Activated gamma-delta T cell (primary cell): ENCODE results near the gene SLC25A4.
"Not testable (repeated sequence)": the region's sequence is repeated elsewhere in the genome, so short reads cannot be mapped to it uniquely, and the experiment has no call there.

ENCODE experiments used
- DNase-seq: peaks from one replicate; lab custom pipeline; 2025; lab: John Stamatoyannopoulos, UW
- total RNA-seq, 2 donors: gene quantifications; one replicate each; lab custom pipeline; 2026; lab: John Stamatoyannopoulos, UW

The SLC25A4 gene
- total RNA-seq: 7.4 to 12.5 reads per million in 2 donors

DNA sequence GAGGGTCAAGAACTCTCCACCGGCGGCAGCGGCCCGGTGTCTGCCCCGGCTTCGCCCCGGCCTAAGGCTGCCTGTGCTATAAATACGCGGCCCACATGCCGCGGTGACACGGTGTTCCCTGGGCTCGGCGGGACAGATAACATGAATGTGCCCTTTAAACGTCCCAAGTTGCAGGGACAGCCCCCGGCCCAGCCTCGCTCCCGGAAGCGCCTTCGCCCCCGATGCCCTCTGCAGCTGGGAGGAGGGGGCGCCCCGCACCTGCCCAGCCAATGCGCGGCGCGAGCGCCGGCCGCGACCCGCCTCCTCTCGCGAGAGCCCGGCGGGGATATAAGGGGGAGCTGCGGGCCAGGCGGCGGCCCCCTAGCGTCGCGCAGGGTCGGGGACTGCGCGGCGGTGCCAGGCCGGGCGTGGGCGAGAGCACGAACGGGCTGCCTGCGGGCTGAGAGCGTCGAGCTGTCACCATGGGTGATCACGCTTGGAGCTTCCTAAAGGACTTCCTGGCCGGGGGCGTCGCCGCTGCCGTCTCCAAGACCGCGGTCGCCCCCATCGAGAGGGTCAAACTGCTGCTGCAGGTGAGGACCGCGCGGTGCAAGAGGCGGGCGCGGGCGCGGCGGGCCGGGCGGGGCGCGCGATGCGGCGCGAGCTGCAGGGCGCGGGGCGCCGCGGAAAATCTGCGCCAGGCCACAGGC lies at the start of gene SLC25A4:
Gene SLC25A4, plus strand, starts transcription at position 355 of the 689 bp plus-strand sequence. Its CDS starts 107 bp downstream, at position 462.
- peak; percentile 80 for DNase-seq

DNA sequence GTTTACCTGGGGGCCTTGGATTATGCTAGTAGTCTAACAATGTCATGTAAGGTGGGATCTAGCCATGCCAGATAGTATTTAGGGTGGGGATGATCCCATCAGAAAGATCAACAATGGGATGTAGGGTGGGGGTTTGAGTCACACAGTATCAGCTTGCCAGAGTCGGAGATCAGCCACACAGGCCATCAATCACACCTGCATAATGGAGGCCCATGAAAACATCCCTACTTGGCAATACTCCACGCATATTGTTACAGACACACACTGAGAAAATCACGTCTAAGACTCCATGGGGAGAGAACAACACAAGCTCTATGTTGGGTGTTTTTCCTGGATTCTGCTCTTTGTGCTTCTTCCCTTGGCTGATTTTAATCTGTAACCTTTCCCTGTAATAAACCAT lies 49.5 kb upstream of the SLC25A4 start:
- no peak for DNase-seq

DNA sequence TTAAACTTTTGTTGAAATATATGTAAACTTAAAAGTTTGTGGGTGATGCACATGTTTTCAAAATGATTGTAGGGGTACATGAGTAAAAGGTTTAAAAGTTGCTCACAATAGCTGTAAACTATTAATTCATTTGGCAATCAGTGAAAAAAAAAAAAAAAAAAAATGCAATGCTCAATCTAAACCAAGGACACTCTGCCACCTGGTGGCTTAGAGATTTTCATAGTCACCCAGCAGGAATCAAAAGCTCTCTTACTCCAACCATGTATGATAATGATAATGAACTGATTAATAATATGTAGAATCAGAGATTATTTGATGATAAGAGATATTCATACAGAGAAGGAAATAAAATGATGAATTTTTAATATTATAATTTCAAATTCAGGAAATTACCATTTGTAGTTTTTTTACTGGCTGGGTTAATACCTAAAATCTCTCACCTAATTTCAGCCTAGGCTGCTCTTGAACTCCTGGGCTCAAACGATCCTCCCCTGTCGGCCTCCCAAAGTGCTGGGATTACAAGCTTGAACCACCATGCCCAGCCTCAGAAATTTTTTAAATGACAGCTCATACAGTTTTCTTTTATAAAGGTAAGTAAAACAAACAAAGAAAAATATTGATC lies 46.9 kb upstream of the SLC25A4 start:
- no peak for DNase-seq

DNA sequence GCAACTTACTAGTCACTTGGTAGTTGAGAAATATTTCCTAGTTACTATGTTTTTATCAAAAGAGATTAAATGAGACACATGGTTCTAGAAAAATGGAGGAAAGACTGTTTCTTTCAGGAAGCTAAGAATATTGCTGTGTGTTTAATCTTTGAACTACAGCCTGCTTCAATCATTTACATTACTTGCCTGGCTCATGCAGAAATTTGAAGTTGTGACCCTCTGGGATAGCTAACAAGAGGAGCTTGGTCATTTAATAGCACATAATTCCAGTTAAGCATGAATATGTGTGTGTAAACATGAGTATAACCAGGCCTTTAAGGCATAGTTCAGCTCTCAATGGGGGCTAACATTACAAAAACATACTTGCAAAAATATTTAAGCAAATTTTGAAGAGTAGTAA lies 44.6 kb upstream of the SLC25A4 start:
- no peak for DNase-seq

DNA sequence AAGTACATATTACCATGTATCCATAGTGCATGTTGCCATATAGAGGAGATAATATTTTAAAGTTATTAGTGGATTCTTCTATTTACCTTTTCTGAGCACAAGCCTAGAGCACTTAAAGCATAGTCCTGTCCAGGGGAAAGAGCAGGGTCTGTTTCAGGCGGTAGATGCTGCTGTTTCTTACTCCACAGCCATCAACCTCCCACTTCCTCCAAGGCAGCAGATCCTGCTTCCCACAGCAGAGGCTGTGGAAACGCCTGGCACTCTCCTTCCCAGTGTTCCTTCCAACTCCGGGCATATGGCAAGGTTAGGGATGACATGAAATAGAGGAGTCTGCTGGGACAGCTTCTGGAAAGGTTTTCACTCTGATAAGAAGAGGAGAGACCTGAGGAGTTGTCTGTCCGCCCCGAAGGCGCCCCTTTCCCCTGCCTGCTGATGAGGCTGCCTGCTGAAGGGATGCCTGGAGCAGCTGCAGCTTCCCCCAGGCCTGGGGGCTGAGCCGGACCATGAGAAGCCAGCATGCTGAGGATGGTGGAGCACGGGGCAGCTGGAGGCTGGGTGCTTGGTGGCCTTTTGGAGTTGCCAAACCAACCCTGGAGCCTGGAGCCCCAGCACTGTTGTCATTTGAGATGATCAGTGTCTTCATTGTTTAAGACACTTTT lies 43.9 kb upstream of the SLC25A4 start:
- DNase-seq: no peak

DNA sequence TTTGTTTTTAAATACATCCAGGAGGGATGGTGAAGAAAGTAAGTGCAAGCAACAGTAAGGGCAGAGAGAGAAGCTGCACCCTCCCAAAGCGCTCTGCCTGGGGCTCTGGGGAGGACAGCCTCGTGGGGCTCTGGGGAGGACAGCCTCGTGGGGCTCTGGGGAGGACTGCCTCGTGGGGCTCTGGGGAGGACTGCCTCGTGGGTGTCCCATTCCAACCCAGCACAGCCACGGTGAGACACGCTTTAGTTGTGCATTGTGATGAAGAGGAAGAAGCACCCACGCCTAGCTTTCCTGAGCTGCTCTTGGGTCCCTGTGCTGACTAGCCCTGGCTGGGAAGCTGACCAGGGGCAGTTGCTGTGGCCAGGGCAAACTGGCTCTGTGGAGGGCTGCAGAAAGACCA lies 43.1 kb upstream of the SLC25A4 start:
- DNase-seq: no peak

DNA sequence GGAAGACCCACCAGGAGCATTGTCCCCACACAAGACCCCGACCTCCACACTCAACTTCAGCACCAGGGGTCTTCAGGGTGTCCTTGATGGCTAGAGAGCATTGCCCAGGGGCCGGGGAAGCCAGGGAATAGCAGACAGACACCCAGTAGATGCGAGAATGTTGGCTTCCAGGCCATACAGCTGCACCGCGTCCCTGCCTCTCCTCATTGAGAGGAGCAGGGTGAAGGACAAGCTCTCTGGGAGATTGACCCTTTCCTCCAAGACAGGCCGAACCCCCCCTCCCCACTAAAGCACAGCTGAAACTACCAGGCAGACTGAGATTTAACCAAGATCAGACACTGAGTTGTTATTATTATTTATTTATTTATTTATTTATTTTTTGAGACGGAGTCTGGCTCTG lies 42.6 kb upstream of the SLC25A4 start:
- DNase-seq: no peak

DNA sequence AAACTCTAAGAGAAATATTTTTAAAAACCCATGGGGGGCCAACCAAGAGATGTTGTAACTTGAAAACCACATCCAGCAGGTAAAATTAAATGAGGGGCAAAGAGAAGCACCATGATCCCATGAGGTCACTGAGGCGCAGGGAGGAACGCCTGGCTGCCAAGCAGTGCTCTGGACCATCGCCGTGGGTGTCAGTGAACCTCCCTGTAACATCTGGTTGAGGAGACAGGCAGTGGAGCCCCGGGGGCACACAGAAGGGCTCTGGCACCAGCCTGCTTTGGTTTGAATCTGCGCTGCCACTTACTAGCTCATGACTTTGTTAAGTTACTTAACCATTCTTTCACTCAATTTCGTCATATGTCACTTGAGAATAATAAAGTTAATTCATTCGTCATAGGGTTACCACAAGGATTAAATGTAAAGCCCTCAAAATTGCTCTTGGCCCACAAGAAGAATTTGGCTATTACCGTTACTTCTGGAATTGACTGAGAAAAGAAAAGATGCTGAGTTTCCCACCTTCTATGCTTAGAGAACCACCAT lies 41.6 kb upstream of the SLC25A4 start:
- DNase-seq: no peak

DNA sequence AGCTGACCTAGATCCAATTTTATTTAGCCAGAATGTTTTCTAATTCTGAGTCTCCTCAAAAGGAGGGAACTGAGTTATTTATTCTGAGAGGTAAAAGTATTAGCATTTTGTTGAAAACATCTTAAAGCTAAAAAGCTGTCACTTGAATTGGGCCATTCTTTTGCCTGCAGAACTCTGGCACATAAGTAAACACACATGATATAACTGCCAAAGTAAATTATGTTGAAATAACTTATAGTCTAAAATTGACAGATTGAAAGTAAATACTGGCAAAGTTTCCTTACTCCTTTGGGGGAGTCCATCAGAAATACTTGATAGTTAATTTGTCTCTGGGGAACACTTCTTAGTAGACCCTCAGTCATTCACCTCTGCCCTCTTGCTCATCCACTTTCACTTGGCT lies 38.3 kb upstream of the SLC25A4 start:
- no peak for DNase-seq

DNA sequence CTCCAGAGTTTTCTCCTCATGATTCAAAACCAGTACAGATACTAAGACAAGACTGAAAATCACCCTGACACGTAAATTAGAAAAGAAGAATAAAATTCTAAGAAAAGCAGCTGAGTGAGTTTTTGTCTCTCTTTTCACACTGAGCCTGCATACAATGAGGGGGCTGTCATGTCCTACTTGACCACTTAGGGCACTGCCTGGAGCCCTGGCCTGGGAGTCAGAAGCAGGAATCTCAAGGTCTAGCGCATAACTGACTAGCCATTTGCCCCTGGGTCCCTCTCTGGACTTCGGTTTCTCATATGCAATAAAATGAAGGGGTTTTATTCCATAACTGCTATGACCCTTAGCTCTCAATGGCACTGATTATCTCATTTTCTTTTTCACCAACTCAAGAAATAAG lies 36.7 kb upstream of the SLC25A4 start:
- no peak for DNase-seq

DNA sequence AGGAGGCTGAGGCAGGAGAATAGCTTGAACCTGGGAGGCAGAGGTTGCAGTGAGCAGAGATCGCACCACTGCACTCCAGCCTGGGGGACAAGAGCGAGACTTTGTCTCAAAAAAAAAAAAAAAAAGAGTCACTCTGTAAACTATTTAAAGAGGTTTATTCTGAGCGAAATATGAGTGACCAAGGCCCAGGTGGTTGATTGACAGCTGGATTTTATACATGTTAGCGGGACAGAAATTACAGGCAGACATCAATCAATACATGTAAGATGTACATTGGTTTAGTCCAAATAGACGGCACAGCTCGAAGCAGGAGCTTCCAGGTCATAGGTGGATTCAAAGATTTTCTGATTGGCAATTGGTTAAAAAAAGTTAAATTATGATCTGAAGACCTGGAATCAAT lies 35.5 kb upstream of the SLC25A4 start:
- not testable (repeated sequence) for DNase-seq

DNA sequence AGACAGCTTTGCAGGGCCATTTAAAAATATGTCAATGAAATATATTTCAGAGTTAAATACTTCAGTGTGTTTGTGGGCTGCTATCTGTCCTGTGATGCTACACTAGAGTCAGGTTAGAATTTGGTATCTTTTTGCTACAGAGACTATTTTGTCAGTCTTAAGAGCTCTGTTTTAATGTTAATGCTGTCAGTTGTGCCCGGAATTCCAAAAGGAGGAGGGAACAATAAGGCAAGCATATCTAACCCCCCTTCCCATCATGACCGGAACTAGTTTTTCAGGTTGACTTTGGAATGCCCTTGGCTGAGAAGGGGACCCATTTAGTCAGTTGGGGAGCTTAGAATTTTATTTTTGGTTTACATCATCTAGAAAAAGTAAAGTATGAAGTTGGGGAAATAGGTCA lies 34.9 kb upstream of the SLC25A4 start:
- no peak for DNase-seq

DNA sequence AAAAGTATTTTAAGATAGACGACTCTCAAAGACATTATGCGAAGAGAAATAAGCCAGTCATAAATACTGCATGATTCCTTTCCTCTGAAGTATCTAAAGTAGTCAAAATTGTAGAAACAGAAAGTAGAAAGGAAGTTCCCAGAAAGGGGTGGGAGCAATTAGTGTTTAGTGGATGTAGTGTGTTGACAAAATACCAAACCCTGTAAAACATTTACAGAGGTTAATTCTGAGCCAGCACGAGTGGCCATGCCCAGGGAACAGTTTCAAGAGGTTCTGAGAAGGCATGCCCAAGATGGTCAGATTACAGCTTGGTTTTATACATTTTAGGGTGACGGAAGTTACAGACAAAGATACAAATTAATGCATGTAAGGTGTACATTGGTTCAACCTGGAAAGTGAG lies 34.4 kb upstream of the SLC25A4 start:
- DNase-seq: no peak

DNA sequence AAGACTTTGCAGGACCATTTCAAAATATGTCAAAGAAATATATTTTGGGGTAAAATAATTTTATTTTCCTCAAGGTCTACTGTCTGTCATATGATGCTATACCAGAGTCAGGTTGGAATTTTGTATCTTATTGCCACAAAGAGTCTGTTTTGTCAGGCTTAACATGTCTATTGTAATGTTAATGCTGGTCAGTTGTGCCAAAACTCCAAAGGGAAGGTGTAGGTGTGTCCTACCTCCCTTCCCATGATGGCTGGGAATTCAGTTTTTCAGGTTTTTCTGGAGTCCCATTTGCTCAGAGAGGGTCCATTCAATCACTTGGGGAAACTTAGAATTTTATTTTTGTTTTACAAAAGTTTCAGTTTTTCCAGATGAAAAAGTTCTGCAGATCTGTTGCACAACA lies 33.3 kb upstream of the SLC25A4 start:
- DNase-seq: no peak

DNA sequence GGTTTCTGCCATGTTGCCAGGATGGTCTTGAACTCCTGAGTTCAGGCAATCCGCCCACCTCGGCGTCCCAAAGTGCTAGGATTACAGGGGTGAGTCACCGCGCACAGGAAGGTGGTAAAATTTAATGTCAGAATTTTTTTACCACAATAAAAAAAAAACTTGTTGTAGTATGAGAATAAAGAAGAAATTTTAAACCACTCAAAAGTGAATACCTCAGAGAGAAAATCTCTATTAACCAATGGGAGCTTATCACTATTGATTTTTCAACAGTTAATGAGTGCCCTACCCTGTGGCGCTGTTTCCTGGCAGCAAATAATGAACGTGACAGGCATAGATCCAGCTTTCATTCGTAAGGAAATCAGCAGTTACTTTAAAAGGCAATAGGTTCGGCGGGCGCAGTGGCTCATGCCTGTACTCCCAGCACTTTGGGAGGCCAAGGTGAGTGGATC lies 32.7 kb upstream of the SLC25A4 start:
- no peak for DNase-seq

DNA sequence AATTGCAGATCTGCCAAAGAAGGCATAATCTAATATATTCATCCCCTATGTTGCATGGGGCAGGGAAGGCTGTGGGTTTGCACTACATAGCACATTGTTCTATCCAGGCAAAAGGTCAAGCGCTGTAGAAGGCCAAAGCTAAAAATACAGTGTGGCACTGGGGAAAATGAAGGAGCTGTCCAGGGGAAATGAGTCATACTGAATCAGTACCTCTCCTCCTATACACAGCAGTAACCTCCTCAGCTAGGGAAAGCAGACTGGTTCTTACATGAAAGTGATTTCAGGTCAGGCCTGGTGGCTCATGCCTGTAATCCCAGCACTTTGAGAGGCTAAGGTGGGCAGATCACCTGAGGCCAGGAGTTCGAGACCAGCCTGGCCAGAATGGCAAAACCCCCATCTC lies 31.0 kb upstream of the SLC25A4 start:
- no peak for DNase-seq

DNA sequence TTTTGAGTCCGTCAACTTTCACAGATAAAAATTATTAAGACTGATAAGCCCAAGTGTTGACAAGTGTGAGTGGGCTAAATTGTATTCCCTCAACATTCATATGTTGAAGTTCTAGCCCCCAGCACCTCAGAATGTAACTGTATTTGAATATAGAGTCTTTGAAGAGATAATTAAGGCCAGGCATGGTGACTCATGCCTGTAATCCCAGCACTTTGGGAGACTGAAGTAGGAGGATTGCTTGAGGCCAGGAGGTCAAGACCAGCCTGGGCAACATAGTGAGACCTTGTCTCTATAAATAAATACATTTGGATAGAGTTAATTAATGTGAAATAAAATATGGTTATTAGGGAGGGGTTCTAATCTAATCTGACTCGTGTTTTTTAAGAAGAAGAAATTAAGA lies 29.7 kb upstream of the SLC25A4 start:
- no peak for DNase-seq

DNA sequence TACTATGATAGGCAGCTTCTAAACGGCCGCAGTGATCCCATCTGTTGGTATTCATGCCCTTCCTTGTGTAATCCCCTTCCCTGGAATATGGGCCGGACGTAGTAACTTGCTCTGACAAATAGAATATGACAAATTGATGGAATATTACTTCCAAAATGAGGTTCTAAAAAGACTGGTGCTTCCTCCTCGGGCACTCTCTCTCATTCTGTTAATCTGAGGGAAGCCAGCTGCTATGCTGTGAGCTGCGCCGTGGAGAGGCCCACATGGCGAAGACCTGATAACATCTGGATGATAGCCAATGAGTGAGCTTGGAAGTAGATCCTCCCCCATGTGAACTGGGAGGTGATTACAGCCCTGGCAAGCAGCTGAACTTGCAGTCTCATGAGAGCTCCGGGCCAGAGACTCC lies 27.2 kb upstream of the SLC25A4 start:
- no peak for DNase-seq

DNA sequence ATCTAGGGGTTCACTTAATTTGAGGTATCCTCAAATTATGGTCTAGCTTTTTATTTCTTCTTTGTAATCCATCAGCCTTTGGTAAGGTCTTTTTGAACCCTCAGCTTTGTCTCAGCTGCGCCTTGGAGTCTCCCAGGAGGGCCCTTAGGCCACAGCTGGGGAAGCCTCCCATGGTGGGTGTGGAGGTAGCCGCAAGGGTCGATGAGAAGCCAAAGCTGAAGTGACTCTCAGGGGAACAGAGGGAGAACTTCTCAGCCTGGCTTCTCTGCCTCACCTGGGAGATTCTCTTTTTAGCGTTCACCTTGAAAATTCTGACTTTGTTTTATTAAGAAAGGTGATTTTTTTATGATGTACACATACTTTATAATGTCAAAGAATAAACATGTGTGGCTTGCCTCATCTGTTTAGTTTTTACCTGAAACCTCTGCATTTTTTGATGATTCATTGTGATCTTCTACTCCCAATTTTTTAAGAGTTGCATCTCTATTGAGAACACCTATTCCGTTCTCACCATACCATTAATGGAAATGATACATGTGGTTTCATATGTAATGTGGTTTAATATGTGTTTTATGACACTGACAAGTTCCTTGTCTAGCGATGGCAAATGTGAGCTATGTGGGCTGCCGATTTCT lies 25.6 kb upstream of the SLC25A4 start:
- DNase-seq: no peak

DNA sequence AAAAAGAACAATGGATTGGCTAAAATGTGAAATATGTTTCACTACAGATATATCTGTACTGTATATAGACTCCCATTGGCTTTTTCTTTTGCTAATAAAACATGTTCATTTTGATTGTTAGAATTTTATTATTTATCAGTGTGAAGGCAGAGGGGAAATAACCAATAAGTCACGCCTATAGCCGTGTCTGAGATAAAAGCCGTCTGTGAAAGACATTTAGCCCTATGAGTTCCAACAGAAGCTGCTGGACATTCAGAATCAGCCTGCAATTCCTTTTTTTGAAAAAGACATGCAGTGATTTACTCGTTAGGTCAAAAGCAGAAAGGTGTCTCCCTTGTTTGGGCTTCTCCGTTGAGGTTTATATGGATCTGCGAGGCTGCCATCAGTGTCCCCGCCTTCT lies 24.2 kb upstream of the SLC25A4 start:
- DNase-seq: no peak

DNA sequence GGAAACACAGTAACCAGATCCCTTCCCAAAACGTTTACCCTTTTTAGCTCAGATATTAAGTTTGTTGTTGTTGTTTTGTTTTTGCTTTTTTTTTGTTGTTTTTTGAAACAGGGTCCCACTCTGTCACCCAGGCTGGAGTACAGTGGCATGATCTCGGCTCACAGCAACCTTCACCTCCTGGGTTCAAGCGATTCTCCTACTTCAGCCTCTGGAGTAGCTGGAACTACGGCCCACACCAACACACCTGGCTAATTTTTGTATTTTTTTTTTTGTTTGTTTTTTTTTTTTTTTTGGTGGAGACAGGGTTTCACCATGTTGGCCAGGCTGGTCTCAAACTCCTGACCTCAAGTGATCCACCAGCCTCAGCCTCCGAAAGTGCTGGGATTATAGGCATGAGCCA lies 23.6 kb upstream of the SLC25A4 start:
- DNase-seq: not testable (repeated sequence)

DNA sequence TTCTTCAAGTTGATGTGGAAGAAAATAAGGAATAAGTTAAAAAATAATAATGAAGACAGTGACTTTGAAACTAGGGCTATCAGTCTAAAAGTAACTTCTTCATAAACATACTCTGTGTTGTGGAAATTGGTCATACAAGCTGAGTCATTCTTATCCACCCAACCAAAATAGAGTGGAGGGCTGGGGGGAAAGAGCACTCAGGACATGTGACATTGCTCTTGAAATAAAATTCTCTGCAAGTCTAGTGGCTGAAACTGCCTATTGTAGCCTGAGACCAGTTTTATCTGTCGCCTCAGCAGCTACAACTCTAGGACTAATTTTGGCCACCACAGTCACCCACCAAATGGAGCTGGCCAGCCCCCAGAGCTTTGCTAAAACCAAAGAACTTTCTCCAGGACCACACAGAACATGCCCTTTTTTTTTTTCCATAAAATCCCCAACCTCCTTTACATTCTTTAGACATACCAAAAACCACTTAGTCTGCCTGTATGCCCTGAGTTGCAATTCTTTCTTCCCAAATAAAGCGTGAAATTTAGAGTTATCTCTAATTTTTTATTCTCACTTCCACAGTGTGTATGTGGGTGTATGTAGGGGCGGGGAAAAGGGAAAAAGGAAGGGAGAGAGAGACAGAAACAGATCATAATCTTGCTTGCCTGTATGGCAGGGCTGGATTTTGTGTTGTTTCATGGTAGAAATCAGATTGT lies 23.0 kb upstream of the SLC25A4 start:
- DNase-seq: no peak
